Raji (cell line): ENCODE results near the gene EPHA1.

Experiments
- POLR2A ChIP-seq: IDR thresholded peaks from 2 replicates; pipeline ENCODE4 v1.6.1; 2011; ENCODE audit warnings: low read depth, low read length, control low read depth; ENCODE audit not compliant: insufficient read depth

The EPHA1 gene

GRCh38 chr7:143355450-143356385 is 52.9 kb downstream of the EPHA1 start:
- TF ChIP-seq POLR2A: no peak

- TF ChIP-seq POLR2A: no peak
Measured at GRCh38 chr7:143354965-143355364, 53.7 kb downstream of the EPHA1 start.

GRCh38 chr7:143354376-143354775 is 54.3 kb downstream of the EPHA1 start:
- TF ChIP-seq POLR2A: no peak

- TF ChIP-seq POLR2A: no peak
Measured at GRCh38 chr7:143352531-143353002, 56.1 kb downstream of the EPHA1 start.

GRCh38 chr7:143351574-143351973 is 57.1 kb downstream of the EPHA1 start:
- no peak for TF ChIP-seq POLR2A

GRCh38 chr7:143351060-143351459 is 57.6 kb downstream of the EPHA1 start:
- TF ChIP-seq POLR2A: no peak

GRCh38 chr7:143347950-143348349 is 60.7 kb downstream of the EPHA1 start:
- TF ChIP-seq POLR2A: no peak

- TF ChIP-seq POLR2A: no peak
Measured at GRCh38 chr7:143346018-143346417, 62.6 kb downstream of the EPHA1 start.

- TF ChIP-seq POLR2A: no peak
Measured at GRCh38 chr7:143345428-143345900, 63.2 kb downstream of the EPHA1 start.

GRCh38 chr7:143343596-143343995 is 65.1 kb downstream of the EPHA1 start:
- no peak for TF ChIP-seq POLR2A

GRCh38 chr7:143341842-143342241 is 66.8 kb downstream of the EPHA1 start:
- TF ChIP-seq POLR2A: no peak
